GM18511 (cell line): ENCODE results near the gene SLC35D1.
A peak's percentile ranks its signal among the peaks of the same experiment; 100 is the strongest.
"Not testable (repeated sequence)": the region's sequence is repeated elsewhere in the genome, so short reads cannot be mapped to it uniquely, and the experiment has no call there.

Experiments used
- ATAC-seq: cut with Tn5 transposase; IDR thresholded peaks from one replicate; pipeline ENCODE4 v1.9.1; 2021; ENCODE audit warnings: mild to moderate bottlenecking, moderate library complexity; ENCODE audit not compliant: unreplicated experiment

SLC35D1 gene

DNA sequence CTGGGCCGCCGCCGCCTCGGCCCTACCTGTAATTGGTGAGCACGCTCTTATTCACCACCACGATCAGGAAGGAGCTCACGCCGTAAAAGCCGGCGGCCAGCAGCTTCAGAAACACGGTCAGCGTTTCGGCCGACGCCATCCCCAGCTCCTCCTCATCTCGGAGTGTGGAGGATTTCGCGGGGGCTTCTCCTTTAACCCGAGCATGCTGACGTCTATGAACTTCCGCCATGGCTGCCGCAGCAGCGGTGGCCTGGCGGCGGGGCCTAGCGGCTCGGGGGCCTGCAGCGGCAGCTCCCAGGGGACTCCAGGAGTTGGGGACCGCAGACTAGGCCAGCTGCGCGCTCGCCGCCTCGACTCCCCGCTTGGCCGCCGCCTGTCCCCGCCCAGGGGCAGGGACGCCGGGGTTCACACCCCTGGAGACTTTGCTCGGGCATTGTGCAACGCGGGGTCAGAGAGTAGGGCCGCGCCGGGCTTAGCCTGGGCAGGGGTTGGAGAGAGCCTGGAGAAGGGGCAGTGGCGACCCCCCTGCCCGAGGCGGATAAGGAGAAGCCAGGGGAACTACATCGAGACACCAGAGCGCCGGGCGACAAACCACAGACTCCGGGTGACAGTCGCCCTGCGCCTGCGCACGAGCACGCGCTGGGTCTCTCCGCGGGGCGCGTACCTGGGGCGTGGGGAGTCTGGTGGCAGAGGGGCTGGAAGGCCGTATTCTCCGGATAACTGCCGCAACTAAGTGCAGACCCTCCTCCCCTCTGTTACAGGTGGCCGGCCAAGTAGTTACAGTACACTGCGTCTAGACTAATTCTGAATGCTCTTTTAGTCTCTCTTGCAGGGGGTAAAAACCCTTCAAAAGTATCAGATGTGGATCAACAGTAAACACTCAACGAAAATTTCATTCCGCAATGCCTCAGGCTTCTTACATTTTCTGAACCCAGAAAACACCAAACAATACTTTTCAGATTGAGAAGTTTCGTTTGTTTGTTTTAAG, at the start of gene SLC35D1:
Gene SLC35D1, minus strand, starts transcription at position 364 of the 988 bp plus-strand sequence. Its CDS starts 135 bp downstream, at position 229.
- ATAC-seq: peak; percentile 83

DNA sequence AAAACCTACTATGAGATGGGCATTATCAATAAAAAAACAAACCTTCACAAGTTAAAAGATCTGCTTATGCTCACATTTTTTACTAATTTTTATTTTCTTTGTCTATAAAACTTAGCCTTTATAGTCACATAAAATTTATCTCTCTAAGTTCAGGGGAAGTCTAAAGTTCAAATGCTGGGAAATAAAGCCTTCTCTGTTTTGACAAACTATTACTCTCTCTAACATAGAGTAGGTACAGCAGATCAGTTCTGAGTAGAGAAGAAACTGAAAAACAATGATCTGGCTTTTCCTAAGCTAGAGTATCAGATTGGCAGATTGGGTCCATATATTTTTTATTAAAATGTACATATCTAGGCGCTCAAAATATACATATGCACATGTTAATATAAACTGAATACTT, 49.6 kb upstream of the SLC35D1 start:
- no peak for ATAC-seq

DNA sequence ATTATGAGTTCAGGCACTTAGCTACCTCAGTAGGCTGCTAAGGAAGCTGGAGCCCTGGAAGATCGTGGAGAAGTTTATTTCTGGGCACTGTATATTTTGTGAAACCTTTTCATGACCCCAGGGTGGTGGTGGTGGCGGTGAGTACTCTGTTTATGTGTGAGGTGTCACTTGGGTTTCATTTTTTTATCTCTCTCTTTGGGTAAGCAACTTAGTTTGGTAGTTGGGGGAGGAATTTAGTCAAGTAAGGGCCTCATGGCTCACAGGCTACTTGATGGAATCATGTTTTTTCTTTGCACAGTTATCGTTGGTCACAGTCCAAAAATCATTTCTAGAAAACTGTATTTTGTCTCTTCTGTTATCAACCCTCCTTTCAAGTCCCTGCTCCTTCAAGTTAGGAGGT, 46.9 kb upstream of the SLC35D1 start:
- no peak for ATAC-seq

DNA sequence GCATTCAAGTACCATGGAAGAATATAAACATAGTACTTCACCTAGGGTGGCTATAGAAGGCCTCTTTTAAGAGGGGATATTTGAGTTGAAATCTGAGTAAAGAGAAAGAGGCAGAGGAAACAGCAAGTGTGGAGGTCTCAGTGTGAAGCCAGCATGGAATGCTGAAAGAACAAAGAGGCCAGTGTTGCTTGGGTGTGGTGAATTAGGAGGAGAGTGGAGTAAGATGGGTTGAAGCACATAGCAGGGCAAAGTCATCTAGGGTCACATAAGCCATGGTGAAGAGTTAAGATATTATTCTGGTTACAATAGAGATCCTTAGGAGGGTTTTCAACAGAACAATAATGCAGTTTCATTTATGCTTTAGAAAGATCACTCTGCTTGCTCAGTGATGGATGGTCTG, 43.4 kb upstream of the SLC35D1 start:
- no peak for ATAC-seq

DNA sequence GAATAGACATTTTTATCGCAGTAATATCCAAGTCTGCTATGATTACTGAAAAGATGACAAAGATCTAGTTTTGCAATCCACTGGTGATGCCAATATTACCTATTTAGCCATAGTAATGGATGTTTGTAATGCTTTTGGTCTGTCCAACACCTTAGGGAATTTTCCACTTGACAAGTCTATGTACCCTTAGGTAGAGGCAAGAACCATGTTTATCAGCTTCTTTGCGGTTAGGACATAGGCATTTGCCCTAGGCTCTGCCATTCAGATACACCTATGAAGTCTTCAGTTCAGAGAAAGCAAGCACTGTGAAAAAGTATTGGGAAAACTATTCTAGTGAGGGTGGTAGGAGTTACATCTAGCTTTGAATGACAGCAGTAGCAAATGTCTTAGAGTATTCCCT, 40.2 kb upstream of the SLC35D1 start:
- ATAC-seq: no peak

DNA sequence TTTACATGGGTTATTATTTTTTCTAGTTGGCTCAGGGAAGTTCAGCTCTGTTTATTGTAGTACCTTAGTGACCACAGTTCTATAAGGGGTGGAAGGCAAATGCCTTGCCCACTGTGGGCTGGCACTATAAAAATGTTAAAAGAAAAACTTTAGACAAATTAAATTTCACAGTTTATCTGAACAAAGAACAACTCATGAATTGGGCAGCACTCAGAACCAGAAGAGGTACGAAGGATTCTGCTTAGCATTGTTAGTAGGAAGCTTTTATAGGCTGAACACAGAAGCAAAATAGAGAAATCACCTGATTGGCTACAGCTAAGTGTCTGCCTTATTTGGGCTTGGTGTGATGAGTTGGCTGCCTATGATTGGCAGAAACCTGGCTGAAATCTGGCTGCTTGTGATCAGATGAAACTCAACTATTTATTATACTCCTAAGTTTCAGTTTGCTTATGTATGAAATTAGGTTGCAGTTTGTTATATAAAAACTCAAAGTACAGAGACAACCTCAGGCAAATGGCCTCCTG, 35.8 kb upstream of the SLC35D1 start:
- ATAC-seq: no peak

DNA sequence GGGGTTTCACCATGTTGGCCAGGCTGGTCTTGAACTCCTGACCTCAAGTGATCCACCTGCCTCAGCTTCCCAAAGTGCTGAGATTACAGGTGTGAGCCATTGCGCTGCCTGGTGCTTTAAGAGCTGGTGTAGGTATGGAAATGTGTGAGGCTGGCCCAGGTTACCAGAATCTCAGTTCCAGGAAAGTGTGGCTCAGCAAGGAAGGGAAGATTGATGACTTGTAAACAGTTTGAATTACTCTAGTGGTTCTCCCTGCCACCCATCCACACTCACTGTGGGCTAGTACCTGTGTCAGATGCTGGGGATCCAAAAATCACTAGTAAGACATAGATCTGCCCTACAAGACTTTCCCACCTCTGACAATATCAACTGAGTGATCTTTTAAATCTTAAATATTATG, 34.5 kb upstream of the SLC35D1 start:
- no peak for ATAC-seq

DNA sequence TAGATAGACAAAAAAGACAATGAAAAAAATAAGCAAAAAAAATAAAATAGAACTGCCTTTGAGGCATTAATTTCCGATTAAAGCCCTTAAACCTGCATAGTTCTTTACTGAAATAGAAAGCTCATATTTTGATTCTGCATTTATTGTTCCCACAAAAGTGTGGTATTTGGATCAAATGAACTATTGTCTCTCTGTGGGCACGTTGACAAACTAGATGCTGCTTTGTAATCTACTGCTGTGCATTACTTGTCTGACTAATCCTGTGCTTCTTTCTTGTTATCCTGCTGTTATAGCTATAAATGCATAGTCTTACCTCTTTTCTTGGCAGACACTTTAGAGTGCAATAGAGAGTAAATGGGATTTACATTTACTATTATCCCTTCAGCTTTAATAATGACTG, 31.4 kb upstream of the SLC35D1 start:
- no peak for ATAC-seq

DNA sequence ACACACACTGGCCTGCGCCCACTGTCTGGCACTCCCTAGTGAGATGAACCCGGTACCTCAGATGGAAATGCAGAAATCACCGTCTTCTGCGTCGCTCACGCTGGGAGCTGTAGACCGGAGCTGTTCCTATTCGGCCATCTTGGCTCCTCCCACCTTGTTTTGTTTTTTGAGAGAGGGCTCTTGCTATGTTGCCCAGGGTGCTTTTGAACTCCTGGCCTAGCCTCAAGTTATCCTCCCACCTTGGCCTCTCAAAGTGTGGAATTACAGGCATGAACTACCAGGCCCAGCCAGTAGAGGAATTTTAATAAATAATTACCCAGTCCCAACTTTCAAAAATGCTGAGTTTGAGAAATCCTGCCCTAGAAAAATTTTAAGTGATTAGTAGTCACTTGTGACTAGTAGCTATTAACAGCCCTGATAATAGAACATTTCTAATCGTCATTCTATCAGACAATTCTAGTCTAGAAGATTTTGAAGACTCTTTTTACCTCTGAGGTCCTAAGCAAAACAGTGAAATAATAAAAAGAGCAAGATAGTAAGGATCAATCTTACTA, 30.9 kb upstream of the SLC35D1 start:
- ATAC-seq: no peak

DNA sequence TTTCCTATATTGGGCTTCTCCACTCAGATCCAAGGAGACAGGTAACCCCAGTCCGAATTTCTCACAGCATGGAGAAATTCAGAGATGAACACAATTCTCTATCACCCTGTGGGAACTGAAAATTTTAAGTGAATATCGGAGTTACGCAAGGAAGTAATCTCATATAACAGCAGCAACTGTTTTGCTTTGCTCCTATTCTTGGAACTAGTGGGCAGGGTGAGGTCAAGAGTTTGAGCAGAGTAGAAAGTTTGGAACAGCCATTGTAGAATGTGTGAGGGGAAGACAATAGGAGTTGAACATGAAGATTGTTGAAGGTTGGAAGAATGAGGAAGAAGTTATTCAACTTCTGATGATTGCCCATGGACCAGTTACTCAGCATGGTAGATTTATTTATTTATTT, 24.3 kb upstream of the SLC35D1 start:
- no peak for ATAC-seq

DNA sequence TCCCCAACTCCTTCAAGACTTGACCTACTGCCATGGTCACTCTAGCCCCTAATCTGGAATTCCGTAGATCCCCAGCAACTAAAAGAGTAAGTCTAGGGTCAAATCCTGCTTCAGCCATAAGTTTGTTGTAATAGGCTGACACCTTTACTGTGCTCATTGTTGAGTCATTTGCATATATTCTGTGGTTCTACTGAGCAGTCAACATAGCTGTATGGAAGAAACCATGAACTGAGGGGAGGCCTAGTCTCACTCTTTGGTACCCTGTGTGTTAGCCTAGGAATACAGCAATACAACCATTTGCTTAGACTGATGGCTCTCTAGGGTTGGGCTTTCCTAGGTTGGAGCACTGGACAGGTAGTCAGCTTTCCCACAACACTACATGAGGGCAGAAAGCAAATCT, 23.6 kb upstream of the SLC35D1 start:
- no peak for ATAC-seq

DNA sequence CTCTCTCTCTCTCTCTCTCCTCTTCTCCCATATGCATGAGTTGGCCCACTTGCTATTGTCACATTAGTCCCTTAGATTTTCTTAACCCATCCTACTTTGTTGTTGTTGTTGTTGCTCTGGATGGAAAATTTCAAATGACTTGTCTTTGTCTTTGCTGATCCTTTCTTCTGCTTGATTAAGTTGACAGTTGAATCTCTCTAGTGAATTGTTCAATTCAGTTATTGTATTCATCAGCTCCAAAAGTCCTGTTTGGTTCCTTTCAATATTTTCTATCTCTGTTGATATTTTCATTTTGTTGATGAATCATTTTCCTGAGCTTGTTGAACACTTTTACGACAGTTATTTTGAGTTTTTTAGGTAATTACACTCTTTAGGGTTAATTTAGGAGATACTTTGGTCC, 18.8 kb upstream of the SLC35D1 start:
- ATAC-seq: no peak

DNA sequence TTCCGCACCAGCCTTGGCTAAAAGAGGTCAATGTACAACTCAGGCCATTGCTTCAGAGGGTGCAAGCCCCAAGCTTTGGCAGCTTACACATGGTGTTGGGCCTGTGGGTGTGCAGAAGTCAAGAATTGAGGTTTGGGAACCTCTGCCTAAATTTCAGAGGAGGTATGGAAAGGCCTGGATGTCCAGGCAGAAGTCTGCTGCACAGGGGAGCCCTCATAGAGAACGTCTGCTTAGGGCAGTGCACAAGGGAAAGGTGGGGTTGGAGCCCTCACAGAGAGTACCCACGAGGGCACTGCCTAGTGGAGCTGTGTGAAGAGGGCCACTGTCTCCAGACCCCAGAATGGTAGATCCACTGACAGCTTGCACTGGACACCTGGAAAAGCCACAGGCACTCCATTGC, 13.7 kb upstream of the SLC35D1 start:
- not testable (repeated sequence) for ATAC-seq

DNA sequence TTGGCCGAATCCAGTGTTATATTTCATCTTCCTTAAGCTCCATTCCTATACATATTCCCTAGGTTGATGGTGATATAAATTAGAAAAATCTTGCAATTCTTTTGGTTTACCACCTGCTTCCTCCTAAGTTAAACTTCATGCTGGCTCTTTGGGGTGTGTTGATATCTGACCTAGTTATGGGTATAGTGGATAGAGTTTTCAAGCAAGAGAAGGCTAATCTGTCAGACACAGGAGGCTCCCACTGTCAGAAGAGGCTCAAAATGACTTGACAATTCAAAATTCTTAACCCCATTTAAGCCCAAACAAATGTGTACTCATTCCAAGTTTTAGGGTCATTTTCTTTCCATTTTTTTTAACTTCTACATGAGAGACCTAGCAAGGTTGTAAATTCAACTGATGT, 8.5 kb upstream of the SLC35D1 start:
- no peak for ATAC-seq

DNA sequence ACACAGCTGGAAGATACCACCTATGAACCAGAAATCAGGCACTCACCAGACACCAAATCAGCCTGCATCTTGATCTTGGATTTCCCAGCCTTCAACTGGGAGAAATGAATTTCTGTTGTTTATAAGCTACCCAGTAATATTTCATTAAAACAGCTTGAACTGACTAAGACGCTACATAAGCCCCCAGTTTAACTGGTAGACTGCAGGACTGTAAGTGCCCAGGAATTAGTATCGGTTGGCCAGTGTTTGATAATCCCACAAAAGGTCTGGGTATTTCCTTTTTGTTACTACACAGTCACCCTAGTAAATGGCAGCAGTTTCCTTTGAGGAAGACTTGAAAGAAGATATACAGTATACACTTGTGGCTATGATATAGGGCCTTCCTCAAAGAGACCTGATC, 7.3 kb upstream of the SLC35D1 start:
- ATAC-seq: no peak

DNA sequence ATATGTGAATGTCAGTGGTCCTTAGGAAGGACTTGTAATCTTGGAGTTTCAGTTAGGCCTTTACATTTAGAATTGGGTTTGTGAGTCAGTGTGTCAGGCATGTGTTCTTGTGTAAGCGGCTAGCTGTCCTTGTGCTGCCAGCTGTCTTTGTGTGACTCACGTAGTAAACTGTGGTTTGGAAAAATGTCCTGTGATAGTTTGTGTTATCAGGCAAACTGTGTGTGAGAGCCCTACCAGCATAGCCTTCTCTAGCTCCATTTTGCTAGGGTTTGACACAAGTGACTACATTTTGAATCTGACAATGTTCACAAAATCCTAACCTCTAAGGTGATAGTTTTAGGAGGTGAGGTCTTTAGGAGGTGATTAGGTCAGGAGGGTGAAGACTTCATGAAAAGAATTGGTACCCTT, 6.9 kb upstream of the SLC35D1 start:
- no peak for ATAC-seq

DNA sequence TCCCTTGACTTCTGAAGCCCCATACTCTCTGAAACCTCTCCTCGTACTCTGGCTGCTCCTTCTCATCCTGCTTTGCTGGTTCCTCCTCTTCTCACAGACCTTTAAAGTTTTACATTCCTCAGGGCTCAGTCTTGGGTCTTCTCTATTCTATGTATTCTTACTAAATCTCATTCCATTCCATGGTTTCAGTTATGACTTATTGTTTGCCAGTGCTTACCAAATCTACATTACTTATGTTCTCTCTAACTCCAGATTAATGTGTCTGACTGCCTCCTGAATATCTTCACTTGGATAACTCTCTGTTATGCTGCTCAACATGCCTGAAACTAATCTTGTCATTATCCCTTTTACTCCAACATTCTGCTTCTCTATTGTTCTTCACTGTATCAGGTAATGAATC, 5.4 kb upstream of the SLC35D1 start:
- ATAC-seq: no peak

DNA sequence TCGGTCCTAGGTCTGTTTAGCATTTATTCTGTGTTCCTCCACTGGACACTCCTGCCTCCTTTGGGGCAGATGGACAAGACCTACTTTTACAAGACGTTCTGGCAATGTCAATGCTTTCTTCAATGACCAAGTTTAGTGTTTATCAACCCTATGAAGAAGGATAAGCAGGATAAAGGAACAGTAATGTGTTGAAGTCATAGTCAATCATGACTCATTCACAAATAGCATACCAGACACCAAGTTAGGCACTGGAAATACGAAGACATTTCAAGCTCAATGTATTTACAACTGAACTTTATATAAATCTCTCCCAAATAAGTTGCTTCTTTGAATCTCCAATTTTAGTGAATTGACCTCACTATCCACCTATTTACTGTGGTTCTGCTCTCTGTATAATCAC, 4.8 kb upstream of the SLC35D1 start:
- no peak for ATAC-seq

DNA sequence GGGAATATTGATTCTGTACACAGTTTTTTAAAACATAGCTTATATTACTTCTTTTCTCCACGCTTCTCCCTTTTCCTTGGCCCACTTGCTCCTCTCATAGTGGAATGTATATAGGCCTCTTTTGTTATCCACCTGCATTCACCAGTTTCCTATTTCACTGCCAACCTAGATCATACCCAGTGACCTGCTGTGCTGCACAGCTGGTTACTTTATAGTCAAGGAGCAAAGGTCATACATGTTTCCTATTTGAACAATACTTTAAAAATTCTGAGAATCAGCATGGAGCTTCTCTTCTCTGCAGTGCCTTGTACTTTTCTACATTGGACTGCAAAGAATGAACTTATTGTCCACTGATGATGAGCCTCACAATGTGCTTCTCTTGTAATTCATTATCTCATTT, 4.3 kb upstream of the SLC35D1 start:
- ATAC-seq: no peak

DNA sequence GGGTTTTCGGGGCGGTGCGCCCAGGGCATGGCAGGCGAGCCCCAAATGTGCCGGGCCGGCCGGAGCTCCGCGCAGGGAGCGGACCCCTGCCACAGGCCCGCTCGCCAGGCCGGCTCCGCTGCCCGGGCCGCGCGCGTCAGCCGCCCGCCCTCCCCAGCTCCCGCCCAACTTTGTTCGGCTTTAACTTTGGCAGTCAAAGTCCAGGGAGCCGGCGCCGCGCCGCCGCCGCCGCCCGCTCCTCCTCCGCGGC, 488 bp downstream of the SLC35D1 start:
- peak; percentile 42 for ATAC-seq

DNA sequence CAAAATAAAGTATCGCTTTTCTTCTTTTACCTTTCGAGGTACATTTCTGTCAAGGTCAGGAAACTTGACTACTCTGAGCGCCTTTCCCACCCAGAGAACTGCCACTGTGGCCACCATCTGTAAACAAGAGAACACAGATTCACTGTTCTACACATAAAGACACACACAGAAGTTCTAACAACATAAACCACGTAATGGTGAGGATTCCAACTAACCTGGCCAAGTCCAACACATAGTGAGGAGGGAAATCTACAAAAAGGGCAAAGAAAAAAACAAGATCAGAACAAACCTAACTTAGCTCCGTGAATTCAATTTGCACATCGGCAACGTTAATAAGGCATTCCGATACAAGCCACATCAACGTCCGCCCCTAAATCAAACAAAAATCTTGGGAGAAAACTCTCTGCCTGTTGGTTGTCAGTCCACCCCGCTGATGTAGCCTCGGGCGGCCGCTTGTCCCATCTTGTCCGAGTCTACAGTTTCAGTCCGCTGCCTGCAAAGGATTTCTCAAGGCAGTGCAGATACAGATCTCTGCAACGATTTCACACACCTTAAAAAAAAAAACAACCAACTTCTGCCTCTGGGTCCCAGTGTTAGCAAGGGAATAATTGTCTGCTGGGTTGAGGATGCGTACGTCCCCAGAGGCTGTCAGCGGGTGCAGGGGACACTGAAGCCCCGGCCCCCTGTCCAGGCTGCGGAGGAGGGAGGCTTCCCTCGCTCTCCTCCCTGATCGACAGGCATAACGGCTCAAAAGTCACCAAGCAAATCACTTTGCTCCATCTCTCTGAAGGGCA, 1.0 kb downstream of the SLC35D1 start:
- peak; percentile 33 for ATAC-seq

DNA sequence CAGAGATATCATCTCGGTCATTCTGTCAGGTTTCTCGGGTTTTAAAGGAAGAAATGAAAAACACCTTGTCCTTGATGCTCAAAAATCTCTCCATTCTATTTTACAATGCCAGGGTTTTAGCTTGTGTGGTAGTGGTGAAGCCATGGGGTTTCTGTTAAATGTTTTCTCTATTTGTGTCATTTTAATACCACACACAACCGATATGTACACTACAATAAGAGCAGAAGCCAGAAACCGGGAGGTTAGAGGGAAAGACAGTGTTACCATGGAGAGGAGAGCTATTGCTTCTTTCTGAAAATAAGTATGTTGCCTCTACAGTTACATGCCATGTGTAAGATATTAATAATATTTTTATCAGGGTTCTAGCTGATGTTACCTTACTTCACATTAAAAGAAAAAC, 2.8 kb downstream of the SLC35D1 start:
- no peak for ATAC-seq
